GM21723 (cell line): ENCODE data around the gene MTERF4.

Experiments used
- ATAC-seq: cut with Tn5 transposase; IDR thresholded peaks from one replicate; pipeline ENCODE4 v1.9.1; 2021; ENCODE audit warnings: mild to moderate bottlenecking, moderate library complexity; ENCODE audit not compliant: unreplicated experiment

Gene MTERF4

DNA sequence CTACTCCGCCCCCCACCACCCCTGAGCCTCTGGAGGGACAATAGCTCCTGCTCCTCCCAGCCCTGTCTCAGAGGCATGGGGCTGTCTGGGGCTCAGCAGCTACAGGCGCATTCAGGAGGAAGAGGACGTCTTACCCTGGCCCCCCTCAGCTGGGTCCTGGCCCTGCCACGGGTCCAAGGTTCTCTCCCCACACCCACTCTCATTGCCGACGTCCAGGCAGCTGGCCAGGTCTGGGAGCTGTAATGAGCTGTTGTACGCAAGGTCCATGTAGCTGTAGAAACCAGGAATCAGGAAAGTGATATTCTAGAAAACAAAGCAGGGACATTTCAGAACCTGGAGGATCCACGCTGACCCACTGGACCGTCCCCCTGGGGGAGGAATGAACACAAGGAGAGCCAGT lies 33.6 kb upstream of the MTERF4 start:
- no peak for ATAC-seq

DNA sequence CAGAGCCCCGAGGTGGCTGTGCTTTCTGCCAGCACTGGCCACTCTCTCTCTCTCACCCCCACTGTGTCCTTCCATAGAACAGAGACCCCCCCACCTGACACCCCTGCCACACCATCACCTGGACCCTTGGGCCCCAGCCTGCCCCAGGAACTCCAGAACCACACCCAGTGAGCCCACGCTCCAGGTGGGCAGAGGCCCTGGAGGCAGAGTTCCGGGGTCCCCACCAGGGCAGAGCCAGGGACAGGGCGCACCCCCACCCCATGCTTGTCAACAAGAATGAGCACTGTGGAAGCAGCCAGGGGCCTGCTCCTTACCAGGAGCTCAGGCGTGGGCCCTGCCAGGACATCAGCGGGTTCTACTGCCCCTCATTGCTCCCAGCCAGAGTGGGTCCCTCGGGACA lies 32.6 kb upstream of the MTERF4 start:
- no peak for ATAC-seq

DNA sequence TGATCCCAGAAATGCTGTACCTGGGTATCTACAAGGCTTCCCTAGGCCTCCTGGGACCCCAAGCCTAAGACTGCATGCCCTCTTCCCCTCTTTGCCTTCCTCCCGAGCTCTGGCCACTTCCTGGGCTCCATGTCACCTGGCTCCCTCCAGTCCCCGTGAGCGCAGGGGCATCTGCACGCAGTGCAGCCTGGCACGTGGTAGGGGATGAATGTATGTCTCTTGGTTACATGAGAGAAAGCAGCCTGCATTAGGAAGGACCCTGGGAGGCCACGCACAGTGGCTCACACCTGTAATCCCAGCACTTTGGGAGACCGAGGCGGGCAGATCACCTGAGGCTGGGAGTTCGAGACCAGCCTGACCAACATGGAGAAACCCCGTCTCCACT lies 31.3 kb upstream of the MTERF4 start:
- no peak for ATAC-seq

DNA sequence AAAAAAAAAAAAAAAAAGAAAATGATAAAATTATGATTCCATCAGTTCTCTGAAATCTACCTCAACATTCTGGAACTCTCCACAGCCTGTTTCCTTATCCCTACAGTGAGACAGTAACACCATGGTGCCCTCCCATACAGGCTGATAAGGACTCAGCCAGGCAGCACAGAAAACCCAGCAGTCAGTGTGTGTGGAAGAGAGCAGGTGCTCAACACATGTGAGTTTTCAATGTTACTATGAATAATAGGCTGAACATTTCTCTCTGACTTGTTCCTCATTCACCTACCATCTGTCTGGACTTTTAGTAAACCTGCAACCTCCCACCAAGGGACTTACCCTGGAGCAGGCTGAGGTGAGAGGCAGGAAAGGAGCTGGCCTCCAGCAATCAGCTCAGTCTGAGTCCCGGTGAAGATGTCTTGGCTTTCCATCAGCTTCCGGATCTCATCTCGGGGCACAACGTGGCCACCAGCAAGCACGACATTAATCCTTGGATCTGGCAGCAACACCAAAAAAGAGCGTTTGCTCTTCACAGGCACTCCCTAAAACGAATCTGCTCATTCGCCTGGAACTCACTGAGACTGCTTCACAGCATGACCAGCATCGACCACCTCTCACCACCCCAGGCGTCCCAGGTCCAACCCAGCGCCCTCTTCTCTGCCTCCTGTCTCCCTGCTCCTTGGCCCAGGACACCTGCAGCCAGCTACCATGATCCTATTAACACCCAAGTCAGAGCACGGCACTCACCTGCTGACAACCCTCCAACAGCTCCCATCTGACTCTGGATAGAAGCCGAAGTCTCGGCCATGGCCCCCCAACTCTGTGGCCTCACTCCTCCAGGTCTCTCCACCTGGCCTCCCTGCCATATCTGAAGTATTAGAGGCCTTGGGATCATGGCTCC lies 30.7 kb upstream of the MTERF4 start:
- no peak for ATAC-seq

DNA sequence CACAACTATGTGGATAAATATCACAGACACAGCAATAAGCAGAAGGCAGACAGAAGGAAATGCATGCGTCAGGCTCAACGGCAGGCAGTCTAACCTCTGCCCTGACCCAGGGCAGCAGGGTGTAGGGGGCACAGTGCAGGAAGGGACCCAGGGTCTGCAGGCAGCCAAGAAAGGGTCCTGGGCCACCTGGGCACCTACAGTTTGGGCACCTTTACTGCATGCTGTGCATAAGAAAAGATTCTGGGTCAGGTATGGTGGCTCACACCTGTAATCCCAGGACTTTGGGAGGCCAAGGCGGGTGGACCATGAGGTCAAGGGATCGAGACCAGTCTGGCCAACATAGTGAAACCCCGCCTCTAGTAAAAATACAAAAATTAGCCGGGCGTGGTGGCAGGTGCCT lies 29.4 kb upstream of the MTERF4 start:
- no peak for ATAC-seq

DNA sequence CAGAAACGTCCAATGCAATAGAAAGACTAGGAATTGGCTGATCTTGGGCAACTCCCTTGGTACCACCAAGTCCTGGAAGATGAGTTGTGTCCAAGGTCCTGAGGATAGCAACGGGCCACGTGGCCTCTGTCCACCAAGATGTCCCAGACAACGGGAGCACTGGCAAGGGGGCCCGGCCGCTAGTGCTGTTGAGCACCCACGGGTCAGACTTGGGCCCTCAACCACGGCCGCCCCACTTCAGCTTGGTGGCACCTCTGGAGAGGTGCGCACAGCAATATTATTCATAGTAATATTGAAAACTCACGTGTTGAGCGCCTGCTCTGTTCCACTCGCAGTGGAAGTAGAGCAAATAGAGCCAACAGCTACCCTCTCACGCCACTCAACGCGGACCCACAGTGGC lies 28.2 kb upstream of the MTERF4 start:
- ATAC-seq = no peak

DNA sequence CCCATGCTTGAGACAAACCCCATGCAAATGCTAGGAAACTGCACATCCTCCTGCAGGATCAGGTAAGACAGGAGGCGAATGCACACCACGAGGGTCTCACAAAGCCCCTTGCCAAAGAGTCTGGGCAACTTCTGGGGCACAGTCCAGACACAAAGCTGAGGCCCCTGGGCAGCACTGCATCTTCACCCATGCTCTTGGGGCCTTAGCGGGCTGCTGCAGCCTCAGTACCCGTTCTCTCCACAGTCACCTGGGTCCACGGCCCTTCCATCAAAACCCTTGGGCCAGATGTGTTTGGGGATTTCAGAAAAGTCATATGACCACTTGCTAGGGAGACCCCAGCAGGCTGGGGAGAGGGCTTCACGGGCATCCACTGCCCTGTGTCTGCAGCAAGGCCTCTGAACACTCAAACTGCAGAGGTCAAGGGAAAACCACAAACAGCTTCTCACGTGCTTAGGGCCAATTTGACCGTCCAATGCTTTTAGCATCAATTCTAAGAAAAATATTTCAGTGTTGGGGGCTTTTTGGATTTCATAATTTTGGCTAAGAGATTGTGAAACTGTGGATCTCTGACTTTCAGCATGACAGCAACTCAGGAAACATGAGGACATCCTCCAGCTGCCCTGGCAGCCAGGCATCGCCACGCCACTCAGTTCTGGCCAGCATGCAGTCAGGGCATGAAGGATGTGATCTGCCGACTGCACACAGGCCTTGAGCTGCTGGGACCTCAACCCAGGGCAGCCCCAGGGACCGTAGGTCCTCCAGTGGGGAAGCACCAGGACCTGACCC lies 27.2 kb upstream of the MTERF4 start:
- no peak for ATAC-seq

DNA sequence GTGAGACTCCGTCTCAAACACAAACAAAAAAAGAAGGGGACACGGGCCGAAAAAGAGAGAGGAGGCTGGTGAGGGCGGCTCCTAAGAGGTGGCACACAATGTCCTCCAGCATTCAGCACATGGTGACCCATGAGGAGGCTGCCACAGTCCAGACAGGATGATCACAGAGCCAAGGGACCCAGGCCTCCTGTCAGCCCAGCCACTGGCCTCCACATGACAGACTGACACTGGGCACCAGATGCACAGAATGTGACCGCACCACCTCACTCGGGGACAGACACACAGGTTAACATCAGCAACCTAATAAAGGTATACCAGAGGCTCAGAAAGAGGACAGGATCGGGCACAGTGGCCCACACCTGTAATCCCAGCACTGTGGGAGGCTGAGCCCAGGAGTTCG lies 26.2 kb upstream of the MTERF4 start:
- ATAC-seq = no peak

DNA sequence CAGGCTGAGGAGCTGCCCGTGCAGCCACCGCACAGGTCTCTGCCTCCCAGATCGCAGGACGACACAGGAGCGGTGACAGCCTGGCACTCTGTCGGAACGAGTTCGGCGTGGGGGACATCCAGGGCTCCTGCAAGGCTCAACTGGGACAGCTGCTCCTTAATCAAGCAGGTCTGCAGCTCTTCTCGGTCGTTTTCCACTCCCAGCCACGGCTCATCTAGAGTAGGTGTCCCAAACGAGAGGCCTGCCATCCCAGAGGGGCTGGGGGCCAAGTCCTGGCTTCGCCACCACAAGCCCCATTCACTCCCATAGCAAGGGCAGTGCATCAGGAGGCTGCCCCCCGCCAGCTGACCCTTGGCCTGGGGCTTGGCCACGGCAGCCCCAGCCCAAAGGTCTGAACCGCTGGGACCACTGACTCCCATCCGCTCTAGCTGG lies 24.7 kb upstream of the MTERF4 start:
- no peak for ATAC-seq

DNA sequence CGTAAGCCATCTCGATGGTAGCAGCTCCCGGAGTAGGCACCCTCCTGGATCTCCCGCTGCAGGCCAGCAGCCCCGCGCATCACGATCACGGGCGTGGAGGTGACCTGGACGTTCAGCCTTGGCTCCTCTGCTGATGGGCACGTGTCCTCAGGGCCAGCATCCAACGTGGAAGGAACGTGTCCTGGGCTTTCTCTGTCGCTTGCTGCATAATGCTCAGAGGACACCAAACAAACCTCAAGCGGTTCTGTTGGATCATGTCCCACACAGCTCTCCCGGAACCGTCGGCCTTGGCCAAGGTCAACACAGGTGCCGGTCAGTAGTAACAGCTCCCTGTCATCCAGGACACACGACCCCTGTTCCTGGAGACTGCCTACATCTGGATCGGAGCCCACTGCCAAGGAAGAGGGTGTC lies 24.1 kb upstream of the MTERF4 start:
- ATAC-seq = no peak

DNA sequence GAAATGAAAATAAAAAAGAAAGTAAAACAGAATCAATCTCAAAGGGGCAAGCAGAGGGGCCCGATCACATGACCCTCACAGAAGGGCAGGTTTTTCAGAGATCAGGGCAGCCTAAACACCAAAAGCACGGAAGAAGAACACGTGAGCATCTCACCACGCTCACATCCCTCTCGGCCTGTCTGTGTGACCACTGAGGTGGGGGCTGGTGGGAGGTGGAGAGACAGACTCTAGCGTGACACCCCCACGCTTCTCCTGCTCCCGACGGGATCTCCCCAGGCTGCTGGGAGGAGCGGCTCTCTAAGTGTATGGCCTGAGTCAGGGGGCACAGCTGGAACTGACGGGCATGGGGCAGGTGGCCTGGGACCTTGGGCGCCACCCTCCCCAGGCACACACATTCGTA lies 23.5 kb upstream of the MTERF4 start:
- no peak for ATAC-seq

DNA sequence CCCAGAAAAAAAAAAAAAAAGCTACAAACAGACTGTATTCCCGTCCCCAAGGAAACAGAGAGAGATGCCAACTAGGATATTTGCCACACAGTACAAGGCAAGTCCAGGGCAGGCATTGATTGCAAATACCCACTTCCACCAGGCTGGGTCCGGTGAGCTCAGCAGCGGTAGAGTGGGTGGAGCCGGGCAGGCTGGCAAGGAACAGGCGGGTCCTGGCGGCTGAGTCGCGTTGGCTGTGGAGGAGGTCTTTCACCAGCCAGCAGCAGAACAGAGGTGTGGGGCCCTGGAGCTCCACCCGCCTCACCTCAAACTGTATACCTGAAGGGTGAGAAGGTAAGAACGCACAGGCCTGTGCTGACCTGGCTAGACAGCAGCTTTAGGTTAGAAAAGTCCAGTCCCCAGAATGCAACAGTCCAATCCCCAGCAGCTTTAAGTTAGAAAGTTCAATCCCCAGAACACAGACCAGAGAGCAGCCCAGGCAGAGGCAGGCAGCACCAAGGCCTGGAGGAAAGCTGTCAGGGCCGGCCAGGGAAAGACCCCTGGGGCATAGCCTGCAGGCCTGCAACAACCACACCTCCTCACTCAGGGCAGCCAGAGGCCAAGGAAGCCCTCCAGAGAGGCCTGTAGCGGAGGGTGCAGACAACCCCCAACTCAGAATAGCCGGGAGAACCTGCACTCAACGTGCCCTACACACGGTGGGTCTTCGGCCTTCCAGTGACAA lies 21.9 kb upstream of the MTERF4 start:
- no peak for ATAC-seq

DNA sequence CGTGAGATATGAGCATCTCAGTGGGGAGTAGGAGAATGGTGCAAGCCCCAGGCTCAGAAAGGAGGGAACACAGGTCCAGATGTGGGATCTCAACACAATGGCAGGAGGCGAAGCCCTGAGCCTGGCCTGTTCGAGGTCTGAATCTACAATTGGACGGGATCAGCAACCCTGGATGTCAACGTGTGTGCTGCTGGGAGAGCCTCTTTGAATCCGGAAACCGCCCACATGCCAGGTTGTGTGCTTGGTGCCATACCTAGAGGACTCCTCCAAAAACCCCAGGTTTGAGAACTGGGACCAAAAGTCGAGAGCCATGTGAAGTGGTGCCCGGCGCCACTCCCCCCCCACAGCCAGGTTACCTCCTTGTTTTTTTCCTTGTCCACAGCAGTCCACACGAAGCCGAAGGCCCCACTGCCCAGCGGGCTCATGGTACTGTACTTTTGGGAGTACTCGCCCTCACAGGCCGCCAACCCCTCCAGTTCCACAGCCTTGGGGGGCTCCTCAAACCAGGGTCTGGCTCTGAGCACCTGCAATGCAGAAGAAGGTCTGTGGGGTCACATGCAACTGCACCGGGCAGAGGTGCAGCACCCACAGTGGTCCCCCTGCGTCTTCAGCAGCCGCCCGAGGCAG lies 20.4 kb upstream of the MTERF4 start:
- no peak for ATAC-seq

DNA sequence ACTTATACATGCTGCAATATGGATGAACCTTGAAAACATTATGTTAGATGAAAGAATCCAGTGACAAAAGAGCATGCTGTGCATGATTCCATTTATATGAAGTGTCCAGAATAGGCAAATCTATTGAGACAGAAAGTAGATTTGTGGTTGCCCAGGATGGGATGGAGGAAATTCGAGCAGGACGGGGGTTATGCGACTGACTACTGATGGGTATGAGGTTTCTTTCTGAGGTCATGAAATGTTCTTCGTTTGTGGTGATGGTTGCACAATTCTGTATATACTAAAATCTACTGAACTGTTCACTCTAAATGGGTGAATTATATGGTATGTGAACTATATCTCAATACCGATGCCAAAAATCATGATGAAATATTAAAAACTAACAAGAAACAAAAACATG lies 18.9 kb upstream of the MTERF4 start:
- ATAC-seq = no peak

DNA sequence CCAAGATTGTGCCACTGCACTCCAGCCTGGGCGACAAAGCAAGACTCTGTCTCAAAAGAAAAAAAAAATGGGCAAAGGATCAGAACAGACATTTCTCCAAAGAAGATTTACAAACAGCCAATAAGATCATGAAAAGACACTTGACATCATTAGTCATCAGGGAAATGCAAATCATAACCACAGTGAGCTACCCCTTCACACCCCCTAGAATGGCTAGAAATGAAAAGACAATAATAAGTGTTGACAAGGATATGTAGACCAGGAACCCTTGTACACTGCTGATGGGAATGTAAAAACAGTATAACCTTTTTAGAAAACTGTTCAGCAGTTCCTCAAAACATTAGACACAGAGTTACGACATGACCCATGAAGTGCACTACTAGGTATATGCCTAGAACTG lies 18.4 kb upstream of the MTERF4 start:
- ATAC-seq = no peak

DNA sequence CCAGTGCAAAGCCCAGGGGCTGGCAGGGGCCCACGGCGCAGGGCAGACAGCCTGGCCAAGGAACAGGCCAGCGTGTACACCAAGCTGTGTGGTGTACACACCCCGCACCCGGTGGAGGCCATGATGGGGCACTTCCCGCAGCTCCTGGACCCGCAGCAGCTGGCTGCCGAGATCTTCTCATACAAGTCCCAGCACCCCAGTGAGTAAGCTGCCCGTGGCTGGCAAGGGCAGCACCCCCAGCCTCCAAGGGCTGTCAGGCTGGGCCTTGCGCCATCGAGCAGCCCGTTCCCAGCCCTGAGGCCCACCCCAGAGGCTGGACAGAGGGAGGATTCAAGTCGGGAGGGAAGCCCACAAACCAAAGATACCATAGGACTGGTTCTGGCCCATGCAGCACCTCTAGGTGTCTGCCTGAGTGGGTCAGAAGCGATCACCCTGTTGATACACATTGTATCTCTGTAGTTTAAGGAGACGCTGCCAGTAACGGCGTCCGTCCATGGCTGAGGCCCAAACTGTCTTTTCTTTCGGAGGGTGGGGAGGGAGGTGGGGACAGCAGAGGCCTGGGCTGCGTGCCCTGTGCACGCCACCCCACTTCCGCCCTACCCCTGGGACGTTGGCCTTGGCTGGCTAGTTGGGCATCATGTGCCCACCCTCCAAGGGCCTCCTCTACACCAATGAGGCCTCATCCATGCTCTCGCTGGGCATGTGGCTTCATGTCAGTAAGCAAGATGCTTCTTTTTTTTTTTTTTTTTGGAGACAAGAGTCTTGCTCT lies 16.8 kb upstream of the MTERF4 start:
- no peak for ATAC-seq

DNA sequence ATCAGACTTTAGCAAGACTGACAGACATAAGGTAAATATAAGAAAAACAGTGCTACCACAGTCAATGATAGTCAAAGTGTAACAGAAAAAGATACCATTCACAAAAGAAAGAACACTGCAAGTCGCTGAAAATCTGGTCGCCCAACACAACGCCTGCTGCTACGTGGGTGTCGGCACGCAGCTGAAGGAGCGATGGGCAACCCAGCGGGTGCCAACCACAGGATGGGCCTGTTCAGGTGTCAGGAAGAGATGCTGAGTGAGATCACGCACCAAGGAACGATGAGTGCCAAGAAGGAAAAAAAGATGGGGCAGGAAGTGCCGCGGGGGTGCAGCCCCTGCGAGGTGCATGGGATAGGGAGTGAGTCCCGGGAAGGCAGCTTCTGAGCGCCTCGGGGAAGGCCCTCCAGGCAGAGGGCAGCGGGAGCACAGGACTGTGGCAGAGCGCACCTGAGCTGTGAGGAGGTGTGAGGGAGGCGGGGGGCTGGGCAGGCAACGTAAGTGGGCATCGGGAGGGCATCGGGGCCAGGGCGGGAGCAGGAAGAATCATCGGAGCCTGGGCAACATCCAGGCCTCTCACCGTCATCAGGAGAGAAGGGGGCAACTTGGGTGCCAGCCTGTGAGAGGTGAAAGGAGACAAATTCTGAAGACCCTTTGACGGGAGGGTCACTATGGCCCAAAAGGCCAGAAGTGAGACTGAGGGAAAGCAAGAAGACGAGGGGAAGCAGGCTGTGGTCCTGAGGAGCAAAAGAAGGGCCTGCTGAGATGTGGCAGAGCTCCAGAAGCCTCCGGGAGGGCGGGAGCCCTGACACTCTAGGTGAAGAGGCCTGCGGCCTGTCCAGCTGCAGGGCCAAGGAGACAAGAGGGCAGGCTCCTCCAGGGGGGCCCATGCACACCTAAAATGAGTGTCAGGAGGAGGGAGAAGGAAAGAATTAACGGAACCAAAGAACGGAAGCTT lies 14.8 kb upstream of the MTERF4 start:
- ATAC-seq = no peak

DNA sequence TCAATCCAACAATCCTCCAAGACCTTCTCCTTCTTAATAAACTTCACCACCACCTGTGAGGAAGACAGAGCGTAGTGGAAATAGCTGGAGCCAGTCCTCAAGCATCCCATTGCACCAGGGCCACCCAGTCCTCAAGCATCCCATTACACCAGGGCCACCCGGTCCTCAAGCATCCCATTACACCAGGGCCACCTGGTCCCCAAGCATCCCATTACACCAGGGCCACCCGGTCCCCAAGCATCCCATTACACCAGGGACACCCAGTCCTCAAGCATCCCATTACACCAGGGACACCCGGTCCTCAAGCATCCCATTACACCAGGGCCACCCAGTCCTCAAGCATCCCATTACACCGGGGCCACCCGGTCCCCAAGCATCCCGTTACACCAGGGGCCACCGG lies 13.3 kb upstream of the MTERF4 start:
- no peak for ATAC-seq

DNA sequence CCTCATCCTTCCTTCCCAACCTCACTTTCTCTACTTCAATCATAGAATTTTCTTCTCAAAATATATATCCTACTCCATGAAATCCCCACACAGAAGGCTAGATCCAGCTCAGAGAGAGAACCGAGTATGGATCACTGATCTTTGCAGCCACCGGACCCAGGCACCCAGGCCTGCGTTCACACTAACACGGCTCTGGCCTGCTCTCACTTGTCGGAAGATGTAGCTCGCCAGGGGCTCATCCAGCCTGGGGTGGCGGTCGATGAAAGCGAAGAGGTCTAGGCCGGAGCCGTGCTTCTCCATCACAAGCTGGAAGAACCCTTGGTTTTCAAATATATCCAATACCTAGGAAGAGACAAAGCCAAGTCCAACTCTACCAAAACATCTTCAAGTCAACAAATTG lies 12.7 kb upstream of the MTERF4 start:
- ATAC-seq = no peak
